NB4 (cell line): Measurements from ENCODE around the gene TTLL13.

Experiments
- MYC ChIP-seq: IDR thresholded peaks from 2 replicates; pipeline ENCODE4 v1.6.1; 2011; ENCODE audit warnings: low read depth, low read length
- POLR2A ChIP-seq: IDR thresholded peaks from 2 replicates; pipeline ENCODE4 v1.6.1; 2011; ENCODE audit warnings: mild to moderate bottlenecking; ENCODE audit not compliant: insufficient read length; ENCODE audit errors: extremely low read depth
- TF ChIP-seq, protein P1 (sequence below): IDR thresholded peaks from one replicate; pipeline ENCODE4 v1.5.1; 2012; ENCODE audit warnings: low read depth, low read length

DNA sequence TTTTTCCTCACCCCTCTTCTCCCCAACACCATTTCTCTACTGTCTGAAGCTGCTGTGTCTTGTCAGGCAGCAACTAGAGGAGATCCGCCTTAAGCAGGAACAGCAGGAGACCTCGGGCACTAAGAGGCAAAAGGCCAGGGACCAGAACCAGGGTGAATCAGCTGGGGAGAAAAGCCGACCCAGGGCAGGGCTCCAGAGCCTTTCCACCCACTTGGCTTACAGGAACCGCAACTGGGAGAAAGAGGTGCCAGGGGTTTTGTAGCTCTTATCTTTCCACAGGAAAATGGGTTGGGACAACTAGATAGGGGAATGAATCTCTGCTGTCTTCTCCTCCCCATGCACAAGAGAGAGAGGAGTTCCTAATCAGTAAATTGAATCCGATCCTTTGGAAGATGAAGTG is 13.1 kb downstream of the TTLL13 start:
- TF ChIP-seq, protein P1, sequence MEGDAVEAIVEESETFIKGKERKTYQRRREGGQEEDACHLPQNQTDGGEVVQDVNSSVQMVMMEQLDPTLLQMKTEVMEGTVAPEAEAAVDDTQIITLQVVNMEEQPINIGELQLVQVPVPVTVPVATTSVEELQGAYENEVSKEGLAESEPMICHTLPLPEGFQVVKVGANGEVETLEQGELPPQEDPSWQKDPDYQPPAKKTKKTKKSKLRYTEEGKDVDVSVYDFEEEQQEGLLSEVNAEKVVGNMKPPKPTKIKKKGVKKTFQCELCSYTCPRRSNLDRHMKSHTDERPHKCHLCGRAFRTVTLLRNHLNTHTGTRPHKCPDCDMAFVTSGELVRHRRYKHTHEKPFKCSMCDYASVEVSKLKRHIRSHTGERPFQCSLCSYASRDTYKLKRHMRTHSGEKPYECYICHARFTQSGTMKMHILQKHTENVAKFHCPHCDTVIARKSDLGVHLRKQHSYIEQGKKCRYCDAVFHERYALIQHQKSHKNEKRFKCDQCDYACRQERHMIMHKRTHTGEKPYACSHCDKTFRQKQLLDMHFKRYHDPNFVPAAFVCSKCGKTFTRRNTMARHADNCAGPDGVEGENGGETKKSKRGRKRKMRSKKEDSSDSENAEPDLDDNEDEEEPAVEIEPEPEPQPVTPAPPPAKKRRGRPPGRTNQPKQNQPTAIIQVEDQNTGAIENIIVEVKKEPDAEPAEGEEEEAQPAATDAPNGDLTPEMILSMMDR = no peak
- no peak for TF ChIP-seq MYC
- TF ChIP-seq POLR2A = no peak
